Occipital lobe (tissue), 2 donors: Measurements from ENCODE around the gene BBX. TPM values are rescaled to one million over a fixed set of nuclear protein-coding genes. Genes with fewer than 3 reads are reported as not detected.
"Not testable (repeated sequence)": the region's sequence is repeated elsewhere in the genome, so short reads cannot be mapped to it uniquely, and the experiment has no call there.

Source experiments
- DNase-seq: peaks from one replicate; lab custom pipeline; 2025; lab: John Stamatoyannopoulos, UW
- total RNA-seq: library from RNA; depleted of rRNA; stranded (reverse); fragments of >200 nt; gene quantifications from one replicate; pipeline ENCODE4 v1.2.3, GENCODE V29; 2014

The BBX gene
- total RNA-seq, 1 donor from 2014 or later = 33.1 TPM

DNA sequence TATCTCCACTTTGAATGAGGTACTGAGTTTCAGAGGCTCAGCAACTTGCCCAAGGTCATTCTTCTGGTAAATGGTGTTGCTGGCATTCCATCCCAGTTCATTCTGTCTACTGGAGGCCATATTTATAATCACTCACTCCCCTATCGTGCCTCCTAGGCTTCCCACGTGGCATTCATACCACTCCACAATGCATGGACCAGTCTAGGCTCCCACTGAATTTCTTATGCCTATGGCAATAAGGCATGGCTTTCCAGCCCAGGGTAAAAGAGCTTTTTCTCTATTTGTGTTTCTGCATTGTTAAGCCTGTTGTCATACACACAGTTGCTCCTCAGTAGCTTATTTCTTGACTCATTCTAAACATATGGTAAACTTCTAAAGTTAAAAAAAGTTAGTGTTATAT is 19.9 kb downstream of the BBX start:
- DNase-seq = no peak

DNA sequence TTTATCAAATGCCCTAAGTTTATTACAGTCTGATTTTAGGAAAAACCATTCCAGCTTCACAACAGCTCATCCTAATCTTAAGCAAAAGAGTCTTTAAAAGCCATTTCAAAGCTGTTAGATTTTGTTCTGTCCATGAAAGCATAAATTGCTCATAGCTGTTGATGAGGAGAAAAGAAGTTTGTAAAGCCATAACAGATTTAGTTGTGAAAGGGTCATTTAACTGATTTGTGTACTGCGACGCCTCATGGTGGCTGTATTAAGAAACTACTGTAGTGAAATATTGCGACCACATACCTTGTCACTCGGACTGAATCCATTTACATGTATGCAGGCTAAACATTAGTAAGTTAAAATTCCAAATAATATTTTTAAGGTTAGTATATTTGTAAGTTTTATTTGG is 20.9 kb downstream of the BBX start:
- DNase-seq = no peak

DNA sequence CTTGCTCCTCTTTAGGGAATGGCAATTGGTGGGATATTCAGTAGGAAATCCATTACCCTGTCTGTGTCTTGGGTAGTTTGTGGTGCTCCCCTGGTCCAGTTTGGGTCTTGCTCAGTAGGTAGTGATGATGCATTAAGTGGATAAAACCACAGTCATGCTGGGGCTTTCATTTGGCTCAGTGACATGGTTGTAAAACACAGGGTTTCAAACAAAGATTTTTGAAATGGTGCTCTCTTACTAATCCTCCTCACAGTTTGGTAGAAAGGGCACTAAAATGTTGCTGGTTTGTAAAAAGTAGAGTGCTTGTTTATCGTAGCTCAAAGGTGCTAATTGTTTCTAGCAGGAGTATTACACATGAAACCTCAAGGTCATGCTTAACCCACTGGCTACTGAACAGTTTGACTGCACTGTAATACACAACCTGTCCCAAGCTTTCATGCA is 22.9 kb downstream of the BBX start:
- no peak for DNase-seq

DNA sequence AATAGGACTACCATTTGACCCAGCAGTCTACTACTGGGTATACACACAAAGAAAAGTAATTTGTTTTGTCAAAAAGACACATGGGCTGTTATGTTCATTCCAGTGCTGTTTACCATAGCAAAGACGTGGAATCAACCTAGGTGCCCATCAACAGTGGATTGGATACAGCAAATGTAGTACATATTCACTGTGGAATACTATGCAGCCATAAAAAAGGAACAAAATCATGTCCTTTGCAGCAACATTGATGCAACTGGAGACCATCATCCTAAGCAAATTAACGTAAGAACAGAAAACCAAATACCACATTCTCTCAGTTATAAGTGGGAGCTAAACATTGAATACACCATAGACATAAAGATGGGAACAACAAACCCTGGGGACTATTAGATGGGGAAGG is 25.8 kb downstream of the BBX start:
- no peak for DNase-seq

DNA sequence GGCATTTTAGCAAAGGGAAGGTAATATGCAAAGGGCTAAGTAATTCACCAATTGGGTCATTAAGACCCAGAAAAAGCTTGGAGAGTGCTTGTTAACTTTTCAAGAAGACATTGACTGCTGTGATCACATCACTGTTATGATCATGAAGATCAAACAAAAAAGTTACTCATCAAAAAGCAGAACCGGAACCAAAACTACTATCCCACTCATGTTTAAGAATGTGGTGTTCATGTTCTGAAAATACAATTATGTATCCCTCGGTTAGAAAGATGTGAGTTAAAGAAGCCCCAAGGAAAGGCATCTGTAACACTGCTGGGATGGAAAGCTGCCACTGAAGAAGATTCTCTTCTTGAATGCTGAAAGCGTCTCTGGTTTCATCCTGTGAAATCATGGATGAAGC is 32.6 kb downstream of the BBX start:
- no peak for DNase-seq

DNA sequence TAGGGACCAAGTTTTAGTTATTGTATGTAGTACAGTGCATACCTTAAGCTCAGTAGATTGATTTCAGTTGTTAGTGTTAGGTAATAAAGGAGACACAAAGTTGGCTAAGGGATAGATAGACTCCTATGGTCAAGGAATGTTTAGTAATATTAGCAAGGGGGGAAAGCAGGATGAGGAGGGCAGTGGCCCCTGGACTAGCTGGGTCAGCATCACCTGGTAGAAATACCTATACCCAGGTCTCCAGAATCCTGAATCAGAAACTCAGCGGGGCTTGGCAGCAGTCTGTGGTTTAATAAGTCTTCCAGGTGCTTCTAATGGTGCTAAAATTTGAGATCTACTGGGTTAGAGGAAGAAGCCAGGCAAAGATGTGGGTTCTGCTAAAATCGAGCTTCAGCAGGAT is 35.0 kb downstream of the BBX start:
- DNase-seq = no peak

DNA sequence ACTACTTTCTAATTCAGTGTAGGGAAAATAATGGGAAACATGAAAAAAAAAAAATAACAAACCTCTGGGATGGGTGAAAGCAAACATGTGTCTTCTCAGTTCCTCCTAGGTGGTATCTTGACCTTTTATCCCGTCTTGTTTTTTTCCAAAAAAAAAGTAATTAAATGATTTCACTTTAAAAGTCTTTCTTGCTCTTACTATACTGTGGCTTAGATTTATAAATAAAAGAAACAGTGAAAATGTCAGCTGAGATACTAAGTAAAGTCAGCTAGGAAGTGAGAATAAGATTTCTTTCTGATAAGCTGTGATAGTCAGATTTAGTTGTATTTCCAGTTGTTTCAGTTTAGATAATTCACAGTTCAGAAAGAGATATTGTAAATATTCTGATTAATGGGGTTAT is 37.4 kb downstream of the BBX start:
- no peak for DNase-seq

DNA sequence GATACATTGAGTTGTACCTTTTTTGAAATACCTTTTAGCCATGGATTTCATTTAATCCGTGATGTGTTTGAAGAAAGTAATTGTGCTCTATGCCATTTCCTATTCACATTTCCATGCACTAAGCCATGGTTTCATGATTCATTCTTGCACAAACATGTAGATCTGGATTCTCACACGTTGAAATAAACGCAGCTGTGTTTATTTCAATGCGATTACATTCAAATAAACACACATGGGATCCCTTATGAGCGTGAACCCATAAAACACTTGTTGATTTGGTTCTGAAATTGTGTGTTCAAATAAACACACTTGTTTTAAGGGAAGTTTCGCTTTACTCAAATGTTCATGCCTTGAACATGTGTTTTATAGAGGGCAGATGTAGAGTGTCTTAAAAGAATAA is 39.2 kb downstream of the BBX start:
- DNase-seq = no peak

DNA sequence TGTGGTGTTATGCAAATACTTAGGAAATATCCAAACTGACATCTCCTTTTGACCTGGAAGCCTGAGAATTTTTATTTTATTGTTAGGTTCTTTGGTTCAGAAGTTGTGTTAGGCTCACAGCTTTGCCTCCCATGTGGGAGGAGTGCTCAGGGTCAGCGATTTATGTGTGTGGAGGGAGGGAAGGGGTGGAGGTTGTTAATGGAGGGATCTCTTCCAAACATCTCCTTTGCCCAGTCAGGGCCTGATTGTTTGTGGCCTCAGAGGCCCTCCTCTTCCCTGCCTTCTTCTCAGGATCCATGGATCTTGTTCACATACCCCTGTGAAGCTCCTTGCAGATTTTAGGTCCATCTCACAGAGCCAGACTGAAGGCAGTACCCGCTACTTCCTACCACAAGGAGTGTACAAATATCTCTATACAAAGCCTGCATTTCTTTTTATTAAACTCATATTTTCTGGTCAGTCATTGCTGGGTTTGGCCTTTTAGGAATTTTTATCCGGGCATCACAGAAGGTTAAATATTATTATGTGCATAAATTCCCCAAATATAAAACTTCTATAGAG is 40.3 kb downstream of the BBX start:
- no peak for DNase-seq

DNA sequence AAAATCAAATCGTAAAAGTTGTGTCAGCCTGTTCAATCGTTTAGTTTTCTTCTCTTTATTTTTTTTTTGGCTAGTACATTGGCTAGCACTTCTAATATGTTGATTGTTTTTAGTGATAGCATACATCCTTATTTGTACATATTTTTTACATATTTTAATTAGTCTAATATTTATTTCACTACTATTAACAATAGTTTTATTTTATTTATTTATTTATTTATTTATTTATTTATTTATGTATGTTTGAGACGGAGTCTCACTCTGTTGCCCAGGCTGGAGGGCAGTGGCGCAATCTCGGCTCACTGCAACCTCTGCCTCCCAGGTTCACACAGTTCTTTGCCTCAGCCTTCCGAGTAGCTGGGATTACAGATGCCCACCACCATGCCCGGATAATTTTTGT is 42.5 kb downstream of the BBX start:
- not testable (repeated sequence) for DNase-seq

DNA sequence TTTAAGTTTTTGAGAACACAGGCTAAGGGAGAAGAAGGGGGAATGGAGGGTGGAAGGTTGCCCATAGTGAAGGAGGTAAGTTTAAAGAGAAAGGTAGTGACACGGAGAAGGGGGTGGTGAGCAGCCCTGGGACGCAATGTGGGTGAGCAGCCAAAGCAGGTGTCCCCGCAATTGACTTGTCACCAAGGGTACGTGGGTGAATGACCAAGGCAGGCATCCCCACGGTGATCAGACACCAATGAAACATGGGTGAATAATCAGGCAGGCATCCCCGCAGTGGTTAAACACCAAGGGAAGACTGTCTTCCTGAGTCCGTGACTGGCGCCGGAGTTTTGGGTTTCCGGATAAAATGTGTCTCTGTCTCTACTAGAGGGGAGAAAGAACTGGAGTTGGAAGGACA is 48.3 kb downstream of the BBX start:
- not testable (repeated sequence) for DNase-seq

DNA sequence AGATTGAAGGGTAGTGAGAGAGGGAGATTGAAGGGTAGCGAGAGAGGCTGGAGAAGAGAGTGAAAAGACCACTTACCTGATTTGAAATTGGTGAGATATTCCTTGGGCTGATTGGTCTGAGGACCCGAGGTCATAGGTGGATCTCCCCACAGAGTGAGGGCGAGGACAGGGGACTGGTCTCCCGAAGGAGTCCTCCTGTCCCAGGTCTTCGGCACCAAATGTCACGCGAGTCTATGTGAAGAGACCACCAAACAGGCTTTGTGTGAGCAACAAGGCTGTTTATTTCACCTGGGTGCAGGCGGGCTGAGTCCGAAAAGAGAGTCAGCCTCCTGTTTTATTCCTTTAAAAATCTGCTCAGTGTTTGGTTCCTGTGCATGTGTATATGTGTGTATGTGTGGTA is 48.7 kb downstream of the BBX start:
- not testable (repeated sequence) for DNase-seq

DNA sequence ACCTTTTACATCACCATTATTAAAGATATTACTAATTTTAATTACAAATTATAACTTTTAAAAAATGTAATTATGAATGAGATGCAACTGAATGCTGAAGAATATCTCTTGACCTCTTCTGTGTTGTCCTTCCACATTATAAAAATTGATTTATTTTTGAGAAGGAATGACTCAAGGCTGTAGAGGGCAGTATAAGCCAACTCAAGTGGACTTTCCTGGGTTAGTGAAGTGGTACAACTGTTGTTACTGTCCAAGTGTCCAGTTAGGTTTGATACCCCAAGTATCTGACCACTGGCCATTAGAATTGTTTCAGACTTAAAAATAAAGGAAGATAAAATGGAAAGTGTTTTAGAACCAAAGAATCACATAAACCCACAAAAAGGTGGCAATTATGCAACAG is 51.9 kb downstream of the BBX start:
- no peak for DNase-seq

DNA sequence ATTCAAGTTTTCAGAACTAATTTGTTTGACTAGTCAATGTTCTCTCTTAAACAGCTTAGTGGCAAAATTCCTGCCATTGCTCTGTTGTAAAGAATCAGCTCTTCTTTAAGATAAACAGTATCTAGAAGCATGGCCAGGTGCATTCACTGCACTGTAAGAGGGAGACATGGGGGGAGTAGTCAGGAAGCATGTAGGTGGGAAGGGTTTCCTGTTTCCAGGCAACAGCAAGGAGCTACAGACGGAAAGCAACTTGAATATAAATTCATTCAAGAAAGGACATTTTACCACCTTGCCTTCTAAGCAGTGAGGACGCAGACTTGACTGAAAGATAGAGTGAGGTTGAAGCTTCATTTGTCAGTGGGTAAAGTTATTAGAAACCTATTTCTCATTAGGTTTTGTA is 55.3 kb downstream of the BBX start:
- no peak for DNase-seq

DNA sequence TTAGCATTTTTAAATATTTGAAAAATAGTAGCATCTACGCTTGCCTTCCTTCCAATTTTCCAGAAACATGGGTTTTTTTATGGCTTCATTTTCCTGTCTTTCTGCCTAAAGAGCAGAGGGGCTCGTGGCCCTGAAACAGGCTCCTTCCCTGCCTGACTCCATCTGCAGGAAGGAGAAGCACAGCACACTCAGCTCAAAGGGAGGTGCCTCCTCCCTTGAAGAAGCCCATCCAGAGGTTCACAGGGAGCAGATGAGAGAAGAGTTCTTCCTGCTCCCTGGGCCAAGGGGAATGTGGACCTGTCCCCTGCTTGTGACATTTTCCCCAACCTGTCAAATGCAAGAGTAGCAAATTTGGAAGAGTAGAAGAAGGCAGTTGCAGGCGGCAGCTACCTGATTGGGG is 55.8 kb downstream of the BBX start:
- DNase-seq = no peak

DNA sequence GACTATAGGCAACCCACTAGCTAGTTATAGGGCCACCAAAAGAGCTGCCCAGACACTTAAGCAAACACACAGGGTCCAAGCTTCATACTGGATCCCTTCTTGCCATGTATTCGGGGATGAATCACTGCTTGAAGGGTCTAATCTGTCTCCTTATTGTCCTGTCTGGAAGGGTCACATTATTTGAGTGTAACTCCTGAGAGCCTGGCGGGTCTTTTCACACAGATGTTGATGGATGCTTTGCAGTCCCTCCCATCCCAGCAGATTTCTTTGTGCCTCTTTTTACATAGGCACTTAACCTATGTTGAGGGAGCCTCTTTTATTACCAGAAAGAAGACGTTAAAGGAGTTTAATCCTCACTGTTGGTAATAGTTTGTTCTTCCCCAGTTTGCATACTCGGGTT is 56.6 kb downstream of the BBX start:
- no peak for DNase-seq

DNA sequence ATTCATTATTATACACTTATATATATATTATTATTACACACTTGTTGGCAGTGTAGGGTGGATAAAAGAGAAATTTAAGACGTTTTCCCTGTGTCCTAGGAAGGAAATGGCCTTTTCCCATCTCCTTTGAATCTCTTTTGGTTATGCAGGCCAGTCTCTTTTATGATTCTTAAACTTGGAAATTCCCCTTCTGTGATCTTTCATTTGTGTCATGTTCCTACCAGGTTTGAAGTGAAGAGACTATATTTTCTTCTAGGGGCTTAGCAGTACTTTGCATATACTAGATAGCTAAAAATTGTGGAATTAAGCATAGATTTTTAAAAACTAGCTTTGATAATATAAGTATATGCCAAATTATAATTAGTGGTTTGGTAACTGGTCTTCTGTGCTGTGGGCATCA is 58.5 kb downstream of the BBX start:
- DNase-seq = no peak

DNA sequence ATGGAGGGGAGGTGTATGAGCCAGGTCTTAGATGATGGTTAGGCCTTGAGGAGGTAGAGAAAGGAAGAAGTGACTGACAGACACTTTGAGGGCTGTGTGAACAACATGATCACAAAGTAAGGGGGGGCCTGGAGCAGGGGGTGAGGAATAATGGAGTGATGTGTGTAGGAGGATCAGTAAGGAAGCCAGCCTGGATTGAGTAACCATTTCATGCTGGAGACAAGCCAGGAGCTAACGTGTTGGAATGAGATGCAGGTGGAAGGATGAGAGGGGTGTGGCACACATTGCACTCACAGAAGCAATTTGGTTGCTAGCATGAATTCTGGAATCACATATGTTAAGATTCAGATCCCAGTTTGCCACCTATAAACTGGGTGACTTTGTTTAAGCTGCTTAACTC is 65.5 kb downstream of the BBX start:
- DNase-seq = no peak

DNA sequence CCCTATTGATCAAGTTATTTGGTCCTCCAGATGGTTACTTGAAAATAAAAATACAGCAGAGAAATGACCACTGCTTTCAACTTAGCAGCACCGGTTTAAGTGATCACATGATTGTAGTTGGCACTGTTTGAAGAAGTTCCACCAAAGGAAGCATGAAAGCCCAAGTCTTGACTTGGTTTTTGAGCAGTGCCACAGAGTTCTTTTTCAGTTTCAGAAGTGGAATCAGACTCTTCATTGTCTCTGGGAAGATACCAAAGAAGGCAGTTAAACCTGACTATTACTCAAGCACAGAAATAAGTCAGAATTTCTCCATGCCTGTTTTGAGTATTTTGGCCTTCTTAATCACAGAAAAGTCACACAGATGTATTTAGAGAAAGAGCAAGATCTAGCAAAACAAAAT is 66.7 kb downstream of the BBX start:
- no peak for DNase-seq

DNA sequence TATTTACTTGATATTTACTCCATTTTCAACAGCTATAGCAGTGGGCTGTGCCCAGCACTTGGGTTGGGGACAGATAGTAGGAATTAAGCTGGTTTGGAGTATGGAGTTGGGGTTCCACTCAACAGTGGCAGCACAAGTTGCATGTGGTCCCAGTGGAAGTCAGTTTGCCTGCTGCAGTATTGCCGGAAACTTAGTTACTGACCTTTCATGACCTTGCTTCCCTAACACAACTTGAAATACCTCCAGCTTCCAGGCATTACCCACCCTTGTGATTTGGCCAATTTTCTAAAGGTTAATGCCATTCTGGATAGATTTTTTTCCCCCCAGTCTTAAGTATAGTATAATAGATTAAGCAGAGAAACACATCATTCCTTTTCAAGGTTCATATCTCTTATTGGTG is 68.0 kb downstream of the BBX start:
- DNase-seq = no peak

DNA sequence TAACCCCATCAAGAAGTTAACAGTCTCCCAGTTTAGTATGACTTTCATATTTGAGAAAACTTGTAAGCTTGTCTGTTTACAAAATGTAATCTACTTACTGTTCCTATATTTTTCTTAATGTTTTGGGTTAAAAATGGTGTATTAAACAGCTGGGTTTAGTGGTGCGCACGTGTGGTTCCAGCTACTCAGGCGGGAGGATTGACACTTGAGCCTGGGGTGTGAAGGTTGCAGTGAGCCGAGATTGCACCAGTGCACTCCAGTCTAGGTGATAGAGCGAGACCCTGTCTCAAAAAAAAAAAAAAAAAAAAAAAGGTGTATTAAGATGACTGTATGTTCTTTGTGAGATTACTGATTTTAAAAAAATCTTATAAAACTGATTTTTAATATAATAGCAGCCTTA is 69.3 kb downstream of the BBX start:
- DNase-seq = no peak

DNA sequence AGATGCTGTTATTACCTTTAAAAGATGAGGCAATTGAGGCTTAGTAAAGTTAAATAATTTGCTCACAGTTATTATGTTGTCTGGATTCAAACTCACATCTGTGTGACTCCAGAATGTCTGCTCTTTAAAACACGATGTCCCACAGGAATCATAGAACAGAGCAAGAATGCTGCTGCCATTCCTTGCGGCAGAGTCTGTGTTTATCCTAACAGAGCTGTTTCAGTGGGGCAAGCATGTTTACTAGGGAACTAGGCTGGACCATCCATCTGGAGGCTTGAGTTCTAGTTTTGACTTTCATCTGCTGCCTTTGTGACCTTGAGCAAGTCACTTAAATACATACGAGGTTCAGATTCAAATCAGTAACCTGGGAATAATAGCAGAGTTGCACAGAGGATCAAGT is 72.1 kb downstream of the BBX start:
- no peak for DNase-seq

DNA sequence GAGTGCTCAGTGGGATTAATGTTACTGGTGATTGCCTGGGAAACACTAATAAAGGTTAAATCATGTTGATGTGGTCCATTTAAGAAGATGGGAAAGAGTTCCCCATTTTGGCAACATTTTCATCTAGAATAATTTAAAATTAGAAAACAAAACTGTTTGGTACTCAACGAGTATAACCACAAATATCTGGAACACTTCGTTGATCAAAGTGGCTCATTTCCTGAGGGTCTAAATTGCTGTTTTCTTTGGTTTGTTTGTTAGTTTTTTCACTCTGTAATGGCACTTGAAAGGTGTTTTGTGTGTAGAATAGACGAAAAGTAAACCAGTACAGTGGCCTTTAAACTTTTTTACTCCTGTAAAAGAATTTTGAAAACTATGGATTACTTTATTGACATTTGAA is 73.9 kb downstream of the BBX start:
- no peak for DNase-seq
